ENCODE results near the gene ZNF524.

Gene ZNF524

DNA sequence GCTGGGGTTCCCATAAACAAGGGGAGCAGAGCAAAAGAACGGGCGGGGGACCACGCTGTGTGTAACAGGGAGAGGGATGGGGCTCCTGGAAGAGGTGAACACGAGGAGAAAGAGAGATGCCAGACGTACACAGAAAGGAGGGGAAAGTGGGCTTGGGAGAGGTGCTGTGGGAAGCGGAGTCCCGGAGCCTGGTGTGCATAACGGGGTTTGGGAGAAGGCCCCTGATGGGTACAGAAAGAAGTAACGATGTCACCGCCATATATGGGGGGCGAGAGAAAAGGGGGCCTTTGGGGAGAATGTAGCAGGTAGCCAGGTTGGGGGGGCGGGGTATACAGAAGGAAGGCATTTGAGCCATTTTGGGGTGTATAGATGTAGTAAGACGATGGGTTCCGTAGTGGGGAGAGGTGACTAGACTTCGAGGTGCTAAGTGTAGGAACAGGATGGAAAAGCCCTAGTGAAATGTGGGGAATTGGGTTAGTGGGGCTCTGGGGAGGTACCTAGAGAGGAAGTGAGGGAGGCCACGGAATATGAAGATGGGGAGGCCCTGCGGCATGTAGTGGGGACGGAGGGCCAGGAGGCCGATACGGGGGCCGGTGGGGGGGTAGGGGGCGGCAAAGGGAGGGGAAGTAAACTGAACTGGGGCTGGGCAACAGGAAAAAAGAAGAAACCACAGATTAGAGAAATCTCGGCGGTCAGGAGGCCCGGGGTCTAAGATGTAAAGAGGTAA is 41.5 kb downstream of the ZNF524 start:
- DNase-seq (ENCODE audit: low read depth, low spot score) = no peak

DNA sequence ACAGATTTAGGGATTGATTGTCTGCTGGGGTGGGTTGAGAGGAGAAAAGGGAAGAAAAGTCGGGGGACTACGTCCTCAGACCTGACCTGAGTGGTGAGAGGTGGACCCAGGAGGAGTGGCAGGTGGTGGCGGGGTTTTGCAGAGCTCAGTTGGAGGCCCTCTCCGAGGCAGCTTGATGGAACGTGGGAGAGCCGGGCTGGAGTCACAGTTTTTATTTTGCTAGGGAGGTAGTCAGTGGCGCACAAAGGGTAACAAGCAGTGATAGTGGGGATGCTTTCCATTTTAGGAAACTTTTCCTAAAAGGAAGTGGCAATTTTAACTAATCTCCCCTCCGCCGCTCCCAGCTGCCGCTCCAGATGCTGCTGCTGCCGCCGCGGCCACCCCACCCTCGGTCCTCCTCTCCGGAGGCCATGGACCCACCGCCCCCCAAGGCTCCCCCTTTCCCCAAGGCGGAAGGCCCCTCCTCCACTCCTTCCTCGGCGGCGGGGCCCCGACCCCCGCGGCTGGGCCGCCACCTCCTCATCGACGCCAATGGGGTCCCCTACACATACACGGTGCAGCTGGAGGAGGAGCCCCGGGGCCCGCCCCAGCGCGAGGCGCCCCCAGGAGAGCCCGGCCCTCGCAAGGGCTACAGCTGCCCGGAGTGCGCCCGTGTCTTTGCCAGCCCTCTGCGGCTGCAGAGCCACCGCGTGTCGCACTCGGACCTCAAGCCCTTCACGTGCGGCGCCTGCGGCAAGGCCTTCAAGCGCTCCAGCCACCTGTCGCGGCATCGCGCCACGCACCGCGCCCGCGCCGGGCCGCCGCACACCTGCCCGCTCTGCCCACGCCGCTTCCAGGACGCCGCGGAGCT is 42.3 kb downstream of the ZNF524 start:
- no peak for DNase-seq (ENCODE audit: low read depth, low spot score)

DNA sequence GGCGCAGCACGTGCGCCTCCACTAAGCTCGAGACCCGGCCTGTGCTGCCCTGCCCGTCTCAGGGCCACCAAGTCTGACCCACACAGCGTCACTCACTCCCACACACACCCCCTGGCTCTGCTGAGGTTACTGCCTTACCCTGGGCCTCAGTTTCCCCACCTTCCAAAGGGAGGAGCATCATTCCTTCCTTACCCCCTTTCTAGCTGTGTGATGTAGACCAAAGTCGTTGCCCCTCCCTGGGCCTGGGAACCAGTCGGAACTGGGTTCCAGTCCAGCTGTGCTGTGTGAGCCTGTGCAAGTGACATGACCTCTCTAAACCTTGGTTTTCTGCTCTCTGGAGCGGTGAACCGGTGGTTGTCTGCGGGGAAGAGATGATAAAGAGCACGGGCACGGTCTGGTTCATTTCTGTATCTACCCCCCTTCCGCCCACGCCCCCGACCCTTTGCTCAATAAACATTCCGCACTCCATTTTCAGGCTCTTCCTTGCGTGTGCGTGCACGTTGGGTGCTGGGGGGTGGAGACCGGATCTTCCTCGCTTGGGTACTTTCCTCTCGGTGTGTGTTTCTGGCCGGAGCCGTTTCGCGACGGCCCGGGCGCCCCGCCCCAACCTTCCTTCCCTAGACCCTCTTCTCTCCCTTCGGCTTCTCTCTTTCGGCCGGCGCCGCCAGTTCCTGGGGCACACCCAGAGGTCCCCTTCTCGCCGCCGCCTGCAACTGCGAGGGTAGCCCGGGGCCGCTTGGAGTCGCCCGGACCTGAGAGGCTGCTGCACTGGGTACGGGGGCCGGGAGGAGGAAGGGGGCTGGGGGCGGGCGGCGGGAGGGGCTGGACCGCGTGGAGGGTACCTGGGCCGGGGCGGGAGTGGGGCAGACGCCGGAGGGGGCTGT is 43.2 kb downstream of the ZNF524 start, which contains the start of gene ZNF581:
Gene ZNF581, plus strand, starts transcription at position 647 of the 884 bp plus-strand sequence. CDS start 923 bp downstream, outside the sequence.
- no peak for DNase-seq (ENCODE audit: low read depth, low spot score)

DNA sequence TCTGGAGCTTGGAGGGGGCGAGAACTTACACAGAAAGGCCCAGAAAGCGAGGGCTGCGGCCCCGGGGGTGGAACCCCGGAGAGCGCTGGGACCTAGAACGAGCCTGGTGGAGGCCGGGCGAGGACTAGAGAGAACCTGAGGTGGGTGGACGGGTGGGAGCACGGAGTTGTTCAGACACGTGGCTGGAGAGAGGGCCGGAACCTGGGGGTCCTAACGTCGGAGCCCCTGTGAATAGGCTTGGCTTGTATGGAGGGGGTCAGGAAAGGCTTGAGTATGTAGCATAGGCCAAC is 43.7 kb downstream of the ZNF524 start:
- DNase-seq (ENCODE audit: low read depth, low spot score) = no peak

DNA sequence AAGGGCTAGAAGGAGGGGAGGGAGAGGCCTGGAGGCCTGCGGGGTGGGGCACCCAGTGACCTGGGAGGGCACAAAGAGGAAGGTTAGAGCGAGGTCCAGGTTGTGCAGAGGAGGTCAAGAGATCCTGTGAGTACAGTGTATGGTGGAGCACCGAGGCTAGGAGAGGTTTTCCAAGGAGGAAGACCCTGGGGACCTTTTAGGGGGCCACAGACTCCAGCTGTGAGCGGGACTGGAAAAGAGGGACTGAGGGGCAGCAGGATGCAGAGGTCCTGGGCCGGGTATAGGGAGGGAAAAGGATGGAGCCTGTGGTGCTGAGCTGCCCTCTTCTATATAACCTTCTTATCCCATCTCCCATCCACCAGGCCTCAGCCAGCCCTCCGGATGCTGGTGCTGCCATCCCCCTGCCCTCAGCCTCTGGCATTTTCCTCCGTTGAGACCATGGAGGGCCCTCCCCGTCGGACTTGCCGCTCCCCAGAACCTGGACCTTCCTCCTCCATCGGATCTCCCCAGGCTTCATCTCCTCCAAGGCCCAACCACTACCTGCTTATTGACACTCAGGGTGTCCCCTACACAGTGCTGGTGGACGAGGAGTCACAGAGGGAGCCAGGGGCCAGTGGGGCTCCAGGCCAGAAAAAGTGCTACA is 44.2 kb downstream of the ZNF524 start:
- DNase-seq (ENCODE audit: low read depth, low spot score) = no peak

DNA sequence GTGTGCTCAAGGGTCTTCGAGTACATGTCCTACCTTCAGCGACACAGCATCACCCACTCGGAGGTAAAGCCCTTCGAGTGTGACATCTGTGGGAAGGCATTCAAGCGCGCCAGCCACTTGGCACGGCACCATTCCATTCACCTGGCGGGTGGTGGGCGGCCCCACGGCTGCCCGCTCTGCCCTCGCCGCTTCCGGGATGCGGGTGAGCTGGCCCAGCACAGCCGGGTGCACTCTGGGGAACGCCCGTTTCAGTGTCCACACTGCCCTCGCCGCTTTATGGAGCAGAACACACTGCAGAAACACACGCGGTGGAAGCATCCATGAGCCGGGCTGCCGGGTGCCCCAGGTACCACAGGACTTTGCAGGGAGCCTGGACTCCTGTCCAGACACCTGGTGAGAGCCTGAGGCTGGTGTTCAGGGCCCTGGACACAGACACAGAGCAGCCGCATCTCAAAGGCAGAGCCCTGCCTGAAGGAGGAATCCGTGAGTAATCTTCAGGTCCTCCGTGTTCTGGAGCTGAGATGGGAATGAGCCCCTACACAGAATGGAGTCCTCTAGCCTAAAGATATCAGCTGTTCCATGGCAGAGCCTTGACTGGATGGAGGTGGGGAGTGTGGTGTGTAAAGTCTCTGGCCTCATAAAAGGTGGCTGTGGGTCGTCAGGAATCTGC is 44.9 kb downstream of the ZNF524 start:
- no peak for DNase-seq (ENCODE audit: low read depth, low spot score)

GRCh38 chr19:55645512-55645881 is 45.4 kb downstream of the ZNF524 start:
- no peak for DNase-seq (ENCODE audit: low read depth, low spot score)

DNA sequence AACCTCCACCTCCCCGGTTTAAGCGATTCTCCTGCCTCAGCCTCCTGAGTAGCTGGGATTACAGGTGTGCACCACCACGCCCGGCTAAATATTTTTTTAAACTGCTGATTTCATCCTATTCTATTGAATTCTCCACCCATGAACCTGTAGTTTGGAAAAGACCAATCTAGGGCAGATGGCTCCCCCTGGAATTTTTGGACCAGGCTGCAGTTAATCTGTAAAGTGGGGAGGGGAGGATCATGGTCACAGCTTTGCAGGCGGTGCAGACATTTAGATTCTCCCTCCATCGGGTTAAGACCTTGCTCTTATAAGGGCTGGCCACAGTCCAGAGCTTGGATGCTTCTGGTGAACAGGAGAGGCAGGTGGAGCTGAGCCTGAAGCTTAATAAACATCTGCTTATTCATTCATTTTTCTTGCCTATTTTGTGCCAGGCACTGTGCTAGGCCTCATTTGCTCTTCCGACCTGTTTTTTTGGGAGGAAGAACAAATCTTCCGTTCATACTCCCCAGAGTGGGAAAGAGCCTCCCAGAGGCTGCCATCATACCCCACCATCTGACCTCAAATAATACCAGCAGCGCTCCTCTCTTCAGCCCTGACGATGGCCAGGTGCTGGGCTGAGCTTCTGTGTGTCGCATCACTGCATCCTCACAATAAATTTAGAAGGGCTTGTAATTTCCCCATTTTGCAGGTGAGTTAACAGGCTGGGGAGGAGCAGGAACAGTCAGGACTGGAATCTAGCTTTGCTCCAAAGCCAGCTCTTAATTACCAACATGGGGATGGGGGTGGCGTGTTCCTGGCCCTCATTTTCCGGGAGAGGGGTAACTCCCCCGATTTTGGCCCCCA is 47.0 kb downstream of the ZNF524 start:
- DNase-seq (ENCODE audit: low read depth, low spot score) = no peak

GRCh38 chr19:55647732-55648584 is 47.9 kb downstream of the ZNF524 start, which contains the start of gene CCDC106:
Gene CCDC106, plus strand, starts transcription at chr19:55648212. Its CDS starts 835 bp downstream, at chr19:55649047.
- no peak for DNase-seq (ENCODE audit: low read depth, low spot score)

GRCh38 chr19:55648585-55649267 is 48.6 kb downstream of the ZNF524 start:
- DNase-seq (ENCODE audit: low read depth, low spot score) = no peak

DNA sequence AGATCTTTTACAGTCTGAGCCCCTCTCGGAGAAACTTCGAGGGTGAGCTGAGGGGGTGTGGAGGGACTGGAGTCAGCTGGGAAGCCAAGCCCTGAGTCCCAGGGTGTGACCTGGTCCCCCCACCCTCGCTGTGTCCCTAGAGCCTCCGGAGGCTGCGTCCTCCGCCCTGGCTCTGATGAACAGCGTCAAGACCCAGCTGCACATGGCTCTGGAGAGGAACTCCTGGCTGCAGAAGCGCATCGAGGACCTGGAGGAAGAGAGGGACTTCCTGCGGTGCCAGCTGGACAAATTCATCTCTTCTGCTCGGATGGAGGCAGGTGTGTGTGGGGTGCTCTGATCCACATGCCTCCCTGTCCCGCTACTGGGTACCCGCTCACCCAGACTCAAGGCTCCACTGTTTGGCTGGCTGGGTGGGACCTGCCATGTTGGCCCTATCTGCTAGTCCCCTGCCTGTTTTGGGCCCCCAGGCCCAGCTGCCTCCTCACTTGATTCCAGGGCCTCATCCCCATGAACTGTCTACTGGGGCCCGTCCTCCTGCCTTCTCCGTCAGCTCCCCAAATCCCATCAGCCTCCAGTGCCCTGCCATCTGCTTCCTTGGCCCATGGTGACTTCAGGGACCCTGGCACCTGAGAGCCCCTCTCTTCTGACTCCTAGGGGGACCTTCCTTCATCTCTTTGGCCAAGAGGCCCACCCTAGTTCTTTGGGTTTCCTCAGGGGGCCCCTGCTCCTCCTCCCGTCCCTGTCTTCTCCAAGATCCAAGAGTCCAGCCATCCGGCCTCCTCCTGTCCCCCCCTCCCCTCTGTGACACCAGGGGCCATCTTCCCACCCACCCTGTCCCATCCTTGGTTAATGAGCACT is 49.4 kb downstream of the ZNF524 start:
- DNase-seq (ENCODE audit: low read depth, low spot score) = no peak

GRCh38 chr19:55650126-55650557 is 50.1 kb downstream of the ZNF524 start:
- DNase-seq (ENCODE audit: low read depth, low spot score) = no peak

- no peak for DNase-seq (ENCODE audit: low read depth, low spot score)
These were observed 50.6 kb downstream of the ZNF524 start for GRCh38 chr19:55650602-55651230.

- DNase-seq (ENCODE audit: low read depth, low spot score) = no peak
These were observed 51.1 kb downstream of the ZNF524 start for GRCh38 chr19:55651236-55651635.

DNA sequence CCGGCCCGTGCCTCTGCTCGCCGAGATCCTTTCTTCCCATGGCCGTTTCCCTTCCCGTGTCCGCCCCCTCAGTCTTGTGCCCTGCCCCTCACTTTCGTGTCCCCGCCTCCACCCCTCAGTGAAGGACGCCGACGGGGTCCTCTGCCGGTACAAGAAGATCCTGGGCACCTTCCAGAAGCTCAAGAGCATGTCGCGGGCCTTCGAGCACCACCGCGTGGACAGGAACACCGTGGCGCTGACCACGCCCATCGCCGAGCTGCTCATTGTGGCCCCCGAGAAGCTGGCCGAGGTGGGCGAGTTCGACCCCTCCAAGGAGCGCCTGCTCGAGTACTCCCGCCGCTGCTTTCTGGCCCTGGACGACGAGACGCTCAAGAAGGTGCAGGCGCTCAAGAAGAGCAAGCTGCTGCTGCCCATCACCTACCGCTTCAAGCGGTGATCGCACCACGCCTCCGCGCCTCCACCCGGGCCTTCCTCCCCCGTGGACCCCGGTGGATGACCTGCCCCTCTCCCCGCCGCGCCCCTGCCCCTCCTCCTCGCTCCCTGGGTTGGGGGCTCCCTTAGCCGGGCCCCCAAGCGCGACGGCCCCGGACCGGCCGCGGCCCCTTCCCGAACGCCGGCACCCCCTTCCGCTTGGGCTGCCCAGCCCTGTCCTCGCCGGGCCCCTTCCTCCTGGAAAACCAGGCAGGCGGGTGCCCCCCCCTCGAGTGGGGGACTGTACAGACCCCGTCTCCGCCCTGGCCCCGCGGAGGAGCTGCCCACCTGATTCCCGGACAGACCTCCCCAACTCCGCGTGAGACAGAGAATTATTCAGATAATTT is 52.4 kb downstream of the ZNF524 start:
- DNase-seq (ENCODE audit: low read depth, low spot score) = no peak

Data from smooth muscle cell of the brain vasculature (primary cell).